Measurements from ENCODE around the gene CFAP99.

DNA sequence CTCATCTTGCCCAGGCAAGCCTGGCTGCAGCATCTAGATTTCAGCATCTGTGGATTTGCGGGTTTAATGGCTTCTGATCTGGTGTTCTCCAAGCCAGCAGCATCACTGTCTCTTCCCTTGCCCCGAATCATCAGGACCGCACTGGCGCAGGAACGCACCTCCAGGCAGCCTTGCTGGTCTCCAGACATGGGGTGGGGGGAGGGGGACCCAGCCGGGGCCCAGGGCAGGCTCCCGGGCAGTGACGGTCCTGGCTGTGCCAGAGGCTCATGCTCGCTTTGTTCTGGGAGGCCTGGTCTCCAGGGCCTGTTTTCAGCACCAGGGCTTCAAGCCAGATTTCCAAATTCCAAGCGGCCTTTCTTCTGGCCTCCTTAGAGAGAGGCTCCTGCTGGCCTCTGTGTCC is 4.9 kb downstream of the CFAP99 start:
- TF ChIP-seq, protein P1, sequence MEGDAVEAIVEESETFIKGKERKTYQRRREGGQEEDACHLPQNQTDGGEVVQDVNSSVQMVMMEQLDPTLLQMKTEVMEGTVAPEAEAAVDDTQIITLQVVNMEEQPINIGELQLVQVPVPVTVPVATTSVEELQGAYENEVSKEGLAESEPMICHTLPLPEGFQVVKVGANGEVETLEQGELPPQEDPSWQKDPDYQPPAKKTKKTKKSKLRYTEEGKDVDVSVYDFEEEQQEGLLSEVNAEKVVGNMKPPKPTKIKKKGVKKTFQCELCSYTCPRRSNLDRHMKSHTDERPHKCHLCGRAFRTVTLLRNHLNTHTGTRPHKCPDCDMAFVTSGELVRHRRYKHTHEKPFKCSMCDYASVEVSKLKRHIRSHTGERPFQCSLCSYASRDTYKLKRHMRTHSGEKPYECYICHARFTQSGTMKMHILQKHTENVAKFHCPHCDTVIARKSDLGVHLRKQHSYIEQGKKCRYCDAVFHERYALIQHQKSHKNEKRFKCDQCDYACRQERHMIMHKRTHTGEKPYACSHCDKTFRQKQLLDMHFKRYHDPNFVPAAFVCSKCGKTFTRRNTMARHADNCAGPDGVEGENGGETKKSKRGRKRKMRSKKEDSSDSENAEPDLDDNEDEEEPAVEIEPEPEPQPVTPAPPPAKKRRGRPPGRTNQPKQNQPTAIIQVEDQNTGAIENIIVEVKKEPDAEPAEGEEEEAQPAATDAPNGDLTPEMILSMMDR (optimal IDR thresholded peaks at IDR 0.05 in 1 of 3, IDR thresholded peaks at IDR 0.05 in 1 of 3, conservative IDR thresholded peaks at IDR 0.05 in 1 of 3; ENCODE audit: extremely low read depth in 1 of 3, insufficient read depth in 2 of 3, low read length in 3 of 3), result no peak
- no peak for TF ChIP-seq EZH2 (IDR thresholded peaks at IDR 0.05; ENCODE audit: low read length)

All from keratinocyte (primary cell).